ENCODE measurements around the gene WDR20.

The WDR20 gene

GRCh38 chr14:102221026-102221425 is 81.3 kb downstream of the WDR20 start:
- ChIA-PET CTCF (interaction anchor here (0.9 to 1.2 kb wide), 2 partner anchors 37 to 94 kb away, joined by 3 read pairs; no protein-coding TSS in a partner anchor), POLR2A (no interaction called here)
- TF ChIP-seq, protein P1, sequence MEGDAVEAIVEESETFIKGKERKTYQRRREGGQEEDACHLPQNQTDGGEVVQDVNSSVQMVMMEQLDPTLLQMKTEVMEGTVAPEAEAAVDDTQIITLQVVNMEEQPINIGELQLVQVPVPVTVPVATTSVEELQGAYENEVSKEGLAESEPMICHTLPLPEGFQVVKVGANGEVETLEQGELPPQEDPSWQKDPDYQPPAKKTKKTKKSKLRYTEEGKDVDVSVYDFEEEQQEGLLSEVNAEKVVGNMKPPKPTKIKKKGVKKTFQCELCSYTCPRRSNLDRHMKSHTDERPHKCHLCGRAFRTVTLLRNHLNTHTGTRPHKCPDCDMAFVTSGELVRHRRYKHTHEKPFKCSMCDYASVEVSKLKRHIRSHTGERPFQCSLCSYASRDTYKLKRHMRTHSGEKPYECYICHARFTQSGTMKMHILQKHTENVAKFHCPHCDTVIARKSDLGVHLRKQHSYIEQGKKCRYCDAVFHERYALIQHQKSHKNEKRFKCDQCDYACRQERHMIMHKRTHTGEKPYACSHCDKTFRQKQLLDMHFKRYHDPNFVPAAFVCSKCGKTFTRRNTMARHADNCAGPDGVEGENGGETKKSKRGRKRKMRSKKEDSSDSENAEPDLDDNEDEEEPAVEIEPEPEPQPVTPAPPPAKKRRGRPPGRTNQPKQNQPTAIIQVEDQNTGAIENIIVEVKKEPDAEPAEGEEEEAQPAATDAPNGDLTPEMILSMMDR (IDR thresholded peaks at IDR 0.05; ENCODE audit: control extremely low read depth, extremely low read depth, low read depth, missing control alignments) = no peak
- DNase-seq (ENCODE audit: extremely low spot score) = no peak

GRCh38 chr14:102222009-102222575 is 82.4 kb downstream of the WDR20 start:
- CTCF ChIA-PET = interaction anchor here (0.9 to 1.3 kb wide), 4 partner anchors 12 to 93 kb away, joined by 3 read pairs; no protein-coding TSS in a partner anchor
- TF ChIP-seq, protein P1 (IDR thresholded peaks at IDR 0.05; ENCODE audit: control extremely low read depth, extremely low read depth, low read depth, missing control alignments) = no peak
- POLR2A ChIA-PET = no interaction called here
- DNase-seq (ENCODE audit: extremely low spot score) = no peak

- ChIA-PET CTCF (interaction anchor here (1.1 to 1.3 kb wide), 3 partner anchors 11 to 91 kb away, joined by 3 read pairs; no protein-coding TSS in a partner anchor), POLR2A (no interaction called here)
- TF ChIP-seq, protein P1 (IDR thresholded peaks at IDR 0.05; ENCODE audit: control extremely low read depth, extremely low read depth, low read depth, missing control alignments) = no peak
- no peak for DNase-seq (ENCODE audit: extremely low spot score)
These were observed 83.1 kb downstream of the WDR20 start for GRCh38 chr14:102222751-102223150.

DNA sequence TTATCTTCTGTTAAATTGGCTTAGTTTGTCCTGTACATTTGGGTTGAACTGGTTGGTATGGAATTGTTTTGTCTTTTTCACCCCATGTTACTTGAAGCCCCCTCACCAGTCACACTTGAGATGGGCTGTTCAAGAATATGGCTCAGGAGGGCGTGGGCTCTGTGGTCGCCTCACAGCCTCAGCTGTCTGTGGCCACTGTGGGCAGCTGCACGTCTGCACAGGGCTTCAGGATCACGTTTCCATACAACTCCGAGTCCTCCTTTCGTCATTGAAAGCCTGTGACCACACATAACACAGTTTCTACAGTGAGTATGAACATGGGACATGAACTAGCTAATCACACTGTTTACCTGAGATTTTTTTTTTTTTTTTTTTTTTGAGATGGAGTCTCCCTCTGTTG is 84.0 kb downstream of the WDR20 start:
- no peak for DNase-seq (ENCODE audit: extremely low spot score)

DNA sequence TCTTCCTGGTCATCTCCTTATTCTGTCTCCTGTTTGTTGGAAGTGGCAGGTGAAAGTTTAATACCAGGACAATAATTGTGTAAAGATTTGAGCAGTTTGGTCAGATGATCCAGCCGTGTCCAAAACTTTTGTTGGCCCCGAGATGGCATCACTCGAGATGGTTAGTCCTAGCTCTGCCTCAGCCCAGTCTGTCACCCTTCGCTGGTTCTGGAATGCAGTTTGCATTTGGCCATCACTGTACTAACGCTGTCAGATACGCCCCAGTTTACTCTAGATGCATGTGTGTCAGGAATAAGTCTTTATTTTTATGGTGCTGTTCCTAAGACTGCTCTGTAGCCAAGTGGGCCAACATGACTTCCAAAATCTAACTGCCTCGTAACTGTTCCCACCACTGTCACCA is 85.7 kb downstream of the WDR20 start:
- DNase-seq (ENCODE audit: extremely low spot score) = no peak
- ChIA-PET POLR2A (no interaction called here), CTCF (no interaction called here)

More for the DNA sequence above, 84.0 kb downstream of the WDR20 start:
- ChIA-PET POLR2A (no interaction called here), CTCF (no interaction called here)
- TF ChIP-seq, protein P1 (IDR thresholded peaks at IDR 0.05; ENCODE audit: control extremely low read depth, extremely low read depth, low read depth, missing control alignments) = no peak

GRCh38 chr14:102225936-102226335 is 86.2 kb downstream of the WDR20 start:
- DNase-seq (ENCODE audit: extremely low spot score) = no peak
- TF ChIP-seq, protein P1 (IDR thresholded peaks at IDR 0.05; ENCODE audit: control extremely low read depth, extremely low read depth, low read depth, missing control alignments) = no peak
- CTCF ChIA-PET = no interaction called here
- POLR2A ChIA-PET = no interaction called here

More for the DNA sequence above, 85.7 kb downstream of the WDR20 start:
- TF ChIP-seq, protein P1 (IDR thresholded peaks at IDR 0.05; ENCODE audit: control extremely low read depth, extremely low read depth, low read depth, missing control alignments) = no peak
